Stimulated activated CD8-positive, alpha-beta memory T cell treated with anti-CD3 and anti-CD28 coated beads, Interleukin-4, amount 100 ng/mL, for 48 hours (primary cell): Measurements from ENCODE around the gene TMEM164.
"Not testable (repeated sequence)": the region's sequence is repeated elsewhere in the genome, so short reads cannot be mapped to it uniquely, and the experiment has no call there.

ENCODE experiments used
- DNase-seq: peaks from one replicate; pipeline ENCODE4 v3.0.0-alpha.2; 2020

The TMEM164 gene

DNA sequence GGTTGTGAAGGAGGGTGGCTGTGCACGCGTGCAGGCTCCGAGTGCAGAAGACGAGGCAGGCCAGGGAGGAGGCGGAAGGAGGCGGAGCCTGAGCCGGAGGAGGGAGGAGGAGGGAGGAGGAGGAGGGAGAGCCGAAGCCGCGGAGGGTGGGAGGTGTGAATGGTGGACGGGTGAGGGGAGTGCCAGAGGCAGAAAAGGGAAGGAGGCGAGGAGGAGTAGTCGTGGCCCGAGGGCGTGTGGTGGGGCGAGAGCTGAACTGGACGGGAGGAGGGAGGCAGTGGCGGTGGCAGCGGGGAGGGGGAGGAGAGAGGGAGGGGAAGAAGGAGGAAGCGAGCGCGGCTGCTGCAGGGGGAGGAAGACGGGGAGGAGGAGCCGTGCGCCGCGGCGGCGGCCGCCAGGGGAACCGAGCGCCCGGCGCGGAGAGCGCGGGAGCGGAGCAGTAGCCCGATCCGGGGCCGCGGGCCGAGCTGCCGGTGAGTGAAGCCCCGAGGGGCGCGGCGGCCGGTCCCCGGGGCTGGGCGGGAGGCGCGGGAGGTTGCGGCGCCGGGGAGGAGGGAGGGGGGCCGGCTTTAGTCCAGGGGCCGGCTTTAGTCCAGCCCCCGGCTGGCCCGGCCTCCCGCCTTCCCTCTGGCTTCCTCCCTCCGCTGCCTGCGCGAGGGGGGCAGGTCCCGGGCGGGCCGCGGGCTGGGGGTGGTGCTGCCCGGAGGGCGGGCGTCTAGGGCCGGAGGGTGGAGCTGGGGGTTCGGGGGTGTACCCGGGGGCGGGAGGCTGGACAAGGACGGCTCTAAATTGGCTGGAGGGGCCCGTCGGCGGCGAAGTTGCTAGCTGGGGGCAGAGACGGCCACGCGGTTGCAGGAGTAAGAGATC, at the start of gene TMEM164:
TSS of gene TMEM164 (plus strand) at position 815 of the 867 bp plus-strand sequence. CDS start 661 bp downstream, outside the sequence.
- peak; percentile 82 for DNase-seq

DNA sequence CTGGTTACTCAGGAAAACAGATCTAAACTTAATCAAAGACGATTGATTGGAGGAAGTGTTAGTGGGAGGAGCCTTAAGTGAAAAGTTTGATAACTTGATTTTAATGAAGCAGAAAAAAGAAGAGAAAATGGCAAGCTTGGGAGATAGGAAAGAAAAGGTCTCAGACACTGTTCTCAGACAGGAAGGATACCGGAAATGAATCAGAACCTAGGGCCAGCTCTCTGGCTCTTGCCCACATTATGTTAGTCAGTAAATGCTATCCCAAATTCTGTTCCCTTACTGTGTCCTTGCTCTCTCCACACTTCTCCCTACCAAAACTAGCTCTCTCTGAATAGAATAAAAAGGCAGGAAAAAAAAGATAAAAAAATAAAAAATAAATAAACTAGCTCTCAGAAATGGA, 48.6 kb upstream of the TMEM164 start:
- no peak for DNase-seq

DNA sequence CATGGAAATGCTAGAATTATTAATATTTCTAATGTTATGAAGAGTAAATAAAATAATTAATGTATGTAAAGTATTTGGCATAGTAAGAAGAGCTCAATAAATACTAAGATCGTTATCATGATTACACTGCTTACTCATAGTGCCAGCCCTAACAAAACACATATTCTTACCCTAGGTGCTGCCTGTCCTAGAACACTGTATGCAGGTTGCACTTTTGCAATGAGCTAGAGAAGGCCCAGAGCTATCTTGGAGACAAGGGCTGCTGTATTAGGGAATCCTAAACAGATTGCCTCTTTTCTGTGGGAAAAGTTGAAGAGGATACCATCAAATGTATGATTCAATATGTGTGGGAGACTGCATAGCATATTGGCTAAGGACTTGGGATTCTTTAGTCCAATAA, 48.0 kb upstream of the TMEM164 start:
- DNase-seq: no peak

GRCh38 chrX:109958266-109958665, 44.6 kb upstream of the TMEM164 start:
- DNase-seq: no peak

GRCh38 chrX:109959356-109959871, 43.5 kb upstream of the TMEM164 start:
- no peak for DNase-seq

DNA sequence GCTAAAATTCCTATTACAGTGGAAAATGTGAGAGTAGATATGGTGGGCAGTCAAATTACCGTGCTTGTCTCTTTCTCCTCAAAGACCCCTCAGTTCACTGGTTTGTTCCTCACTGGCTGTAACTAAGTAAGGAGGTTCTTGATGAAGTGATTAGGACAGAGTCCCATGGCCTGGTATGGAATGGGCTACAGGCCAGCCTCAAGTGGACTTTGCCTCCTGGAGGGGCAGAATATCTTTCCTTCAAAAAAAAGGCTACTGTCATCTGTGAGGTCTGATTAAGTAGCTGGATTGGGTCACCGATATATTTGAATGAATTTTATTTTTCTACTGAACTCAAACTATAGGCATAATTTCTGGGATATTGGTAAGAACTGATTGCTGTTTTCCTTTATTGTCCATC, 38.5 kb upstream of the TMEM164 start:
- DNase-seq: no peak

GRCh38 chrX:109966246-109966645, 36.7 kb upstream of the TMEM164 start:
- DNase-seq: no peak

DNA sequence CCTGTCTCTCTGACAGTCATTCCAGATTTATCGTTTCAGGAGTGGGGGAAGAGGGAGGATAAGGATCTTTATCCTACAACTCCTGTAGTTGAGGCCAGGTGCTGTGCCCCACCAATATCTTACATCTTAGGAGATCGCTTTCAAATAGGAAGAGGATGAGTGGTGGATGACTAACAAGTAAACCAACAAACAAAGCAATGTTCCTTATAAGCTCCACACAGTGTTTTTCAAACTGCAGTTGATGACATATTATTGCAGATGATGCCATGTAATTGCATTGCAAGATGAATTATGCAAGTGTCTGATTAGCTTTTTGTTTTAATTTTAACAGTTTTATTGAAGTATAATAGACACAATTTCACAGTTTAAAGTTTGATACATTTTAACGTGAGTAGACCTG, 35.8 kb upstream of the TMEM164 start:
- no peak for DNase-seq

GRCh38 chrX:109970841-109971240, 32.1 kb upstream of the TMEM164 start:
- DNase-seq: not testable (repeated sequence)

DNA sequence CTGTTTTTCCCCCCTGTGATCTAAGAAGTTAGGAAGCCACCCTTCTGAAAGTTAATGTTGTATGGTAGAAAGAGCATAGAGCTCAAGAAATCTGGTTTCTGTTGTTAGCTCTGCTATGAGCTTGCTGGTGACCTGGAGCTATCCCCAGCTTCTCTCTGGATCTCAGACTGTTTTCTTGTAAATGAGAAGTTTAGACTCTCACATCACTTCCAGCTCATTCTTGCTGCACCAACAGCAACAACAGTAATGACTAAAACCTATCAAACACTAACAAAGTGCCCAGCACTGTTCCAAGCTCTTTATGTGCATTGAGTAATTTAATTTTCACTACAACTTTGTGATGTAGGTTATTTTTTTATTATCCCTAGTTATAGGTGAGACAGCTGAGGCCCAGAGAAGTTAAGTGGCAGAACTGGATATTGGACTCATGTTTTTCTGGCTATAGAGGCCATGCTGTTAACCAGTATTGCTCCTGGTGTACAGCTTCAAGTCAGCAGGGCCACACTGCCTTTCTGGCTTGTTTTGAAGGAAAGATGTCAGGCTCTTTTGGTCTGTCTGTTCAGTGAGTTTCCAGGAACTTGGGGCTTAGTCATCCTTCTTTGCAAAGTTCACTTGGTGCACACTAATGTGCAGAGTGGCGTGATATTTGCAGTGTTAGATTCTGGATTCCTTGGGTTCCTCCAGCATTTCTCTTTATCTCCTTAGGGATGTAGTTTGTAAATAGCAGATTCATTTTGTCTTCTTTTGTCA, 27.8 kb upstream of the TMEM164 start:
- DNase-seq: no peak

- not testable (repeated sequence) for DNase-seq
Observed at GRCh38 chrX:109985210-109985609, 17.7 kb upstream of the TMEM164 start.

DNA sequence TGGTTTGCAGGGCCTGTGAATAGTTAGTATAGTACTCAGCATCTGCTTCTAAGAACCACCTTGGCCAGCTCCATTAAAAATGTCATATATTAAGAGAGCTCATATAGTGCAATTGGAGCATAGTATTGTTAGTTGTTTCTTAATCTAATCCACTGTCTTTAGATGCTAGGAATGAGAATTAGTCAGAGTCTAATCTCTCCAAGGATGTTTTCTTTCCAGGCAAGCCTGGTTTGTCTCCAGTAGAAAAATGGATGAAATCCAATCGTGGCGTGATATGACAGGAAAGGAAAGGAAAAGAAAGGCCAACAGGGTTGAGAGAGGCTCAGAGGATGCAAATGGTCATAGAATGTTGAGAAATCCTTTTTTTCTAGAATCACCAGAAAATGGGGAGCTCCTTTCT, 15.0 kb upstream of the TMEM164 start:
- no peak for DNase-seq

DNA sequence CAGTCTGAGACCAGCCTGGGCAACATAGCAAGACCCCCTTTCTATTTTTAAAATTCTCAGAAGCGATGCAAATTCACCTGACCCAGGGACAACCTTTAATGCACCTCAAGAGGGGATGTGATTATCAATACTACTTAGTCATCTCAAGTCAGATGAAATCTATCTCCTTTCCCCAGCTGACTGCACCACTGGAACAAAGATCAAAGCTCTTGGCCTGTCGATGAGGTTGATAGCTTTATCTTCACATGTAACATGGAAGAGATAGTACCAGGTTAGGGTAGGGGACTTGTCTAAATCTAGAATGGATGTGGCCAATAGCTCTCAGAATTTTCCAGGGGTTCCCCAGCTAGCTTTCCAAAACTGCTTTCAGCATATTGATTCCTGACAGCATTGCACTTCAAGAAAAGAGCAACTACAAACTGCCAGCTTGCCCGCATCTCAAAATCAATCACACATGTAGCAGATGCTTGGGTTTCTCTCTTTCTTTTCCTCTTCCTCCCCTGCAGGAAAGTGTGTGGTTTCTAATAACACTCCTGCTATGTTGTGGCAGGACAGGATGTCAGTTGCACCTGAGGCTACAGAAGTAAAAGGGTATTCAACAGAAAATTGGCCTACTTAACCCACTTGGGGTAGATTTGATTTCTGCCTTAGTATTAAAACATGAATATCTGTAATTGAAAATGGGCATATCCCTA, 12.2 kb upstream of the TMEM164 start:
- no peak for DNase-seq

GRCh38 chrX:109992203-109992602, 10.7 kb upstream of the TMEM164 start:
- DNase-seq: no peak

- no peak for DNase-seq
Observed at GRCh38 chrX:109995155-109995554, 7.8 kb upstream of the TMEM164 start.

GRCh38 chrX:109997786-109998452, 5.0 kb upstream of the TMEM164 start:
- DNase-seq: no peak

- DNase-seq: no peak
Observed at GRCh38 chrX:110000000-110000399, 2.9 kb upstream of the TMEM164 start.

DNA sequence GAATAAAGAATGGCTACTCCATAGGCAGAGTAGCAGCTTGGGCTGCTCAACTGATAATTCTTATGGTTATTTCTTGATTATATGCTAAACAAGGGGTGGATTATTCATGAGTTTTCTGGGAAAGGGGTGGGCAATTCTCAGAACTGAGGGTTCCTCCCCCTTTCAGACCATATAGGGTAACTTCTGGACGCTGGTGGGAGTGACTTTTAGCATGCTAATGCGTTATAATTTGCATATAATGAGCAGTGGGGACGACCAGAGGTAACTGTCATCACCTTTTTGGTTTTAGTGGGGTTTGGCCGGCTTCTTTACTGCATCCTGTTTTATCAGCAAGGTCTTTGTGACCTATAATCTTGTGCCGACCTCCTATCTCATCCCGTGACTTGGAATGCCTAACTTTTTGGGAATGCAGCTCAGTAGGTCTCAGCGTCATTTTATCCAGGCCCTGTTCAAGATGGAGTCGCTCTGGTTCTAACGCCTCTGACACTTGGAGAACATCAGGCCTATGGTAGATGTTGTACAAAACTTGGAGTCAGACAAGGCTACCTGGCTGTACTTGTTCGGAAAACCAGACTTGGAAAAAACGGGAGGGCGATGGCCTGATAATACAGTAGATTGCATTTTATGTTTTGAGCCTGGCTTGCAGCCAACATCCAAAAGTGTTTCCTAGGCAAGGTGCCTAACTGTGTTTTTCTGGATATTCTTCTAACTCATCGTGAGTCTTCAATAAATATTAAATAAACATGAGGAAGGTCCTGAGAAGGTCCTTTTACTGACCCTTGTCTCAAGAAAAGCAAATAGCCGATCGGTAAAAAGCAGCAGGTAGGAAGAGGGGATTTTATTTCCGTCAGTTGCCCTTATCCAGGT, 1.8 kb upstream of the TMEM164 start:
- DNase-seq: no peak

DNA sequence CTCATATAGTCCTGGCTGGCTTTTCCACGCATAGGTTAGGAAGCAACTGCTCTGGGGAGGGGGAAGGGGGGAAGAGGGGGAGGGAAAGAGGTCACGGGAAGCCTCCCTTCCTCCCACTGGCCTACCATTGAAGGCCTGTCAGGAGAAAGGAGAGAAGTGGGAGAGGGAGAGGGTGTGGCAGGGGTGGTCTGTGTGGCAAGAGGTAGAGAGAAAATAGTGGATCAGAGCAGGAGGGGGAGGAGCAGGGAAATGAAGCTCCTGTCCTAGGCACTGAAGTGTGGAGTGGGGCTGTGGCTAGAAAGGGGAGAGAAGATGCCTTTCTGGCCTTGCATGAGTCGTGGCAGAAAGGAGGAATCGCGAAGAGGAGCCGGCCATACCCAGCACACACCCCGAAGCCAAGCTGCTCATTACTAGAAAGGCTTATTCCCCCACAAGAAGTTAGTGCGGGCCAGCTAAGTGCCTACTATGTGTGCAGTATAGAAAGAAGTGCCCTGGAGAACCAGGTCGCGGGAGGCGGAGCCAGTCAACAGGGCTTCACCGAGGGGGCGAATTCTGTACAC, 1.1 kb upstream of the TMEM164 start:
- no peak for DNase-seq

GRCh38 chrX:110003167-110004156, 548 bp downstream of the TMEM164 start:
- no peak for DNase-seq
